Duodenal mucosa (tissue), 2 donors: ENCODE results near the gene AGAP3.

Source experiments
- H3K27ac ChIP-seq: one replicate; pipeline ENCODE4 v1.7.0; 2013; ENCODE audit warnings: low read depth, low read length
- H3K27me3 ChIP-seq, 2 donors: one replicate each; pipeline ENCODE4 v1.7.0; 2013; ENCODE audit warnings: low read length in 2 of 2, control low read depth in 1 of 2; ENCODE audit not compliant: insufficient read depth in 2 of 2, control insufficient read depth in 1 of 2
- H3K36me3 ChIP-seq, 2 donors: one replicate each; pipeline ENCODE4 v1.7.0; 2013; ENCODE audit warnings: low read length in 2 of 2, control low read depth in 1 of 2; ENCODE audit not compliant: insufficient read depth in 2 of 2, control insufficient read depth in 1 of 2
- H3K4me1 ChIP-seq, 2 donors: one replicate each; pipeline ENCODE4 v1.7.0; 2013; ENCODE audit warnings: low read length in 2 of 2, control low read depth in 1 of 2; ENCODE audit not compliant: insufficient read depth in 2 of 2, control insufficient read depth in 1 of 2
- H3K4me3 ChIP-seq, 2 donors: one replicate each; pipeline ENCODE4 v1.7.0; 2013; ENCODE audit warnings: low read length in 2 of 2, low read depth in 1 of 2
- H3K9ac ChIP-seq, 2 donors: one replicate each; pipeline ENCODE4 v1.7.0; 2013; ENCODE audit warnings: low read length in 2 of 2, low read depth in 1 of 2
- H3K9me3 ChIP-seq, 2 donors: one replicate each; pipeline ENCODE4 v1.7.0; 2013; ENCODE audit warnings: low read length in 2 of 2, control low read depth in 1 of 2; ENCODE audit not compliant: control insufficient read depth in 1 of 2

Gene AGAP3

GRCh38 chr7:151142686-151143040, 56.4 kb downstream of the AGAP3 start:
- Histone ChIP-seq H3K4me1 (no peaks in the 10 kb centered on the region), H3K9ac (no peak overlapping the region), H3K27ac (no peak overlapping the region), H3K4me3 (no peak overlapping the region), H3K36me3 (peaks cover 11 to 55% of the 10 kb centered on the region in 2 donors), H3K9me3 (no peaks in the 10 kb centered on the region), H3K27me3 (no peaks in the 10 kb centered on the region)

GRCh38 chr7:151143261-151144015, 57.2 kb downstream of the AGAP3 start:
- no peaks in the 10 kb centered on the region for H3K9me3 ChIP-seq
- no peaks in the 10 kb centered on the region for H3K4me1 ChIP-seq
- H3K9ac ChIP-seq: no peak overlapping the region
- no peak overlapping the region for H3K27ac ChIP-seq
- peaks cover 11 to 49% of the 10 kb centered on the region in 2 donors for H3K36me3 ChIP-seq
- no peak overlapping the region for H3K4me3 ChIP-seq
- no peaks in the 10 kb centered on the region for H3K27me3 ChIP-seq

- H3K4me3 ChIP-seq: no peak overlapping the region
- no peaks in the 10 kb centered on the region for H3K4me1 ChIP-seq
- peaks cover 11 to 48% of the 10 kb centered on the region in 2 donors for H3K36me3 ChIP-seq
- no peaks in the 10 kb centered on the region for H3K27me3 ChIP-seq
- no peak overlapping the region for H3K27ac ChIP-seq
- no peaks in the 10 kb centered on the region for H3K9me3 ChIP-seq
- no peak overlapping the region for H3K9ac ChIP-seq
Measured at GRCh38 chr7:151144387-151144786, 58.1 kb downstream of the AGAP3 start.

- H3K9ac ChIP-seq: no peak overlapping the region
- no peak overlapping the region for H3K4me3 ChIP-seq
- no peaks in the 10 kb centered on the region for H3K9me3 ChIP-seq
- H3K4me1 ChIP-seq: no peaks in the 10 kb centered on the region
- no peak overlapping the region for H3K27ac ChIP-seq
- peaks cover 11 to 29% of the 10 kb centered on the region in 2 donors for H3K36me3 ChIP-seq
- peaks cover 6 to 9% of the 10 kb centered on the region in 2 donors for H3K27me3 ChIP-seq
Measured at GRCh38 chr7:151146761-151147160, 60.5 kb downstream of the AGAP3 start.

- Histone ChIP-seq H3K36me3 (peaks cover 11 to 15% of the 10 kb centered on the region in 2 donors), H3K27ac (no peak overlapping the region), H3K4me3 (no peak overlapping the region), H3K9ac (no peak overlapping the region), H3K4me1 (no peaks in the 10 kb centered on the region), H3K9me3 (no peaks in the 10 kb centered on the region), H3K27me3 (peaks cover 6 to 15% of the 10 kb centered on the region in 2 donors)
Measured at GRCh38 chr7:151148319-151149259, 62.3 kb downstream of the AGAP3 start.

GRCh38 chr7:151150388-151150787, 64.1 kb downstream of the AGAP3 start:
- H3K27me3 ChIP-seq: peaks cover 6 to 15% of the 10 kb centered on the region in 2 donors
- no peak overlapping the region for H3K27ac ChIP-seq
- no peak overlapping the region for H3K9ac ChIP-seq
- H3K4me1 ChIP-seq: no peaks in the 10 kb centered on the region
- no peaks in the 10 kb centered on the region for H3K9me3 ChIP-seq
- H3K4me3 ChIP-seq: no peak overlapping the region
- no peaks in the 10 kb centered on the region for H3K36me3 ChIP-seq

GRCh38 chr7:151152643-151153513, 66.6 kb downstream of the AGAP3 start:
- H3K9ac ChIP-seq: no peak overlapping the region
- H3K36me3 ChIP-seq: no peaks in the 10 kb centered on the region
- H3K27ac ChIP-seq: no peak overlapping the region
- H3K27me3 ChIP-seq: peaks cover 6 to 15% of the 10 kb centered on the region in 2 donors
- no peak overlapping the region for H3K4me3 ChIP-seq
- H3K4me1 ChIP-seq: no peaks in the 10 kb centered on the region
- no peaks in the 10 kb centered on the region for H3K9me3 ChIP-seq

GRCh38 chr7:151157645-151158329, 71.5 kb downstream of the AGAP3 start:
- Histone ChIP-seq H3K9ac (no peak overlapping the region), H3K36me3 (no peaks in the 10 kb centered on the region), H3K9me3 (no peaks in the 10 kb centered on the region), H3K4me3 (no peak overlapping the region), H3K27me3 (peaks cover 0 to 6% of the 10 kb centered on the region in 2 donors), H3K27ac (no peak overlapping the region), H3K4me1 (no peaks in the 10 kb centered on the region)

GRCh38 chr7:151161757-151162156, 75.5 kb downstream of the AGAP3 start:
- Histone ChIP-seq H3K36me3 (no peaks in the 10 kb centered on the region), H3K27ac (no peak overlapping the region), H3K4me1 (peaks cover 2 to 4% of the 10 kb centered on the region in 2 donors), H3K9ac (no peak overlapping the region), H3K9me3 (no peaks in the 10 kb centered on the region), H3K4me3 (no peak overlapping the region), H3K27me3 (peaks cover 25 to 33% of the 10 kb centered on the region in 2 donors)
